DMS114 treated with DMSO at 0.1 percent for 48 hours (cell line): ENCODE data around the gene WWC1.
"Not testable (repeated sequence)": the region's sequence is repeated elsewhere in the genome, so short reads cannot be mapped to it uniquely, and the experiment has no call there.

Experiments used
- DNase-seq: peaks from one replicate; lab custom pipeline; 2025; ENCODE audit not compliant: unreplicated experiment; lab: John Stamatoyannopoulos, UW

The WWC1 gene

GRCh38 chr5:168328814-168329213, 37.4 kb downstream of the WWC1 start:
- no peak for DNase-seq

GRCh38 chr5:168329302-168329701, 37.9 kb downstream of the WWC1 start:
- no peak for DNase-seq

GRCh38 chr5:168332042-168332441, 40.6 kb downstream of the WWC1 start:
- DNase-seq: no peak

GRCh38 chr5:168334280-168334679, 42.8 kb downstream of the WWC1 start:
- no peak for DNase-seq

- no peak for DNase-seq
Observed at GRCh38 chr5:168334695-168335094, 43.2 kb downstream of the WWC1 start.

GRCh38 chr5:168337361-168337760, 45.9 kb downstream of the WWC1 start:
- DNase-seq: no peak

- DNase-seq: no peak
Observed at GRCh38 chr5:168339109-168339771, 47.8 kb downstream of the WWC1 start.

- DNase-seq: not testable (repeated sequence)
Observed at GRCh38 chr5:168339772-168340140, 48.3 kb downstream of the WWC1 start.

- no peak for DNase-seq
Observed at GRCh38 chr5:168340487-168340886, 49.0 kb downstream of the WWC1 start.

GRCh38 chr5:168341178-168341577, 49.7 kb downstream of the WWC1 start:
- no peak for DNase-seq

- no peak for DNase-seq
Observed at GRCh38 chr5:168342151-168342825, 50.8 kb downstream of the WWC1 start.

GRCh38 chr5:168342985-168343384, 51.5 kb downstream of the WWC1 start:
- no peak for DNase-seq

GRCh38 chr5:168346417-168346816, 55.0 kb downstream of the WWC1 start:
- DNase-seq: no peak

GRCh38 chr5:168347368-168348083, 56.1 kb downstream of the WWC1 start:
- no peak for DNase-seq

- no peak for DNase-seq
Observed at GRCh38 chr5:168348084-168348414, 56.6 kb downstream of the WWC1 start.

- DNase-seq: no peak
Observed at GRCh38 chr5:168350315-168350714, 58.9 kb downstream of the WWC1 start.

GRCh38 chr5:168353216-168353957, 61.9 kb downstream of the WWC1 start:
- no peak for DNase-seq

GRCh38 chr5:168354397-168354796, 63.0 kb downstream of the WWC1 start:
- DNase-seq: no peak

GRCh38 chr5:168356171-168356570, 64.7 kb downstream of the WWC1 start:
- DNase-seq: no peak

- no peak for DNase-seq
Observed at GRCh38 chr5:168356592-168356991, 65.1 kb downstream of the WWC1 start.

GRCh38 chr5:168357876-168358275, 66.4 kb downstream of the WWC1 start:
- no peak for DNase-seq
